Hepatocyte (in vitro differentiated cells): ENCODE data around the gene EXOC4. TPM values are rescaled to one million over a fixed set of nuclear protein-coding genes. Genes with fewer than 3 reads are reported as not detected.

ENCODE experiments used
- DNase-seq: peaks from one replicate; pipeline ENCODE4 v3.0.0-alpha.2; 2016; ENCODE audit warnings: low spot score
- H2AFZ ChIP-seq: fragments of 200-600 bp; sonication (generic); 2 replicates; pipeline ENCODE4 v1.6.0; 2016; ENCODE audit warnings: antibody characterized with exemption, mild to moderate bottlenecking
- H3K27ac ChIP-seq: fragments of 200-600 bp; sonication (generic); 2 replicates; pipeline ENCODE4 v1.5.1; 2016; ENCODE audit warnings: mild to moderate bottlenecking
- H3K27me3 ChIP-seq: fragments of 200-600 bp; sonication (generic); 2 replicates; pipeline ENCODE4 v1.6.1; 2016
- H3K36me3 ChIP-seq: fragments of 200-600 bp; sonication (generic); replicated peaks from 2 replicates; pipeline ENCODE4 v1.5.1; 2016; ENCODE audit warnings: low read depth; ENCODE audit not compliant: insufficient read depth
- H3K4me1 ChIP-seq: fragments of 200-600 bp; sonication (generic); 2 replicates; pipeline ENCODE4 v1.5.1; 2016; ENCODE audit warnings: mild to moderate bottlenecking, moderate library complexity; ENCODE audit not compliant: insufficient read depth
- H3K4me2 ChIP-seq: fragments of 200-600 bp; sonication (generic); 2 replicates; pipeline ENCODE4 v1.6.0; 2016
- H3K4me3 ChIP-seq: fragments of 200-600 bp; sonication (generic); 2 replicates; pipeline ENCODE4 v1.5.1; 2016; ENCODE audit warnings: mild to moderate bottlenecking
- H3K79me2 ChIP-seq: fragments of 200-600 bp; sonication (generic); 2 replicates; pipeline ENCODE4 v1.6.0; 2017; ENCODE audit warnings: mild to moderate bottlenecking
- H3K9me2 ChIP-seq: fragments of 200-600 bp; sonication (generic); replicated peaks from 2 replicates; pipeline ENCODE4 v1.6.0; 2017; ENCODE audit warnings: mild to moderate bottlenecking; ENCODE audit not compliant: insufficient read depth
- H3K9me3 ChIP-seq: fragments of 200-600 bp; sonication (generic); 2 replicates; pipeline ENCODE4 v1.5.1; 2016; ENCODE audit warnings: low read depth, mild to moderate bottlenecking
- H4K20me1 ChIP-seq: fragments of 200-600 bp; sonication (generic); 2 replicates; pipeline ENCODE4 v1.6.0; 2016; ENCODE audit warnings: mild to moderate bottlenecking; ENCODE audit not compliant: insufficient read depth, poor library complexity, severe bottlenecking
- EZH2 ChIP-seq: fragments of 200-600 bp; sonication (generic); IDR thresholded peaks from 2 replicates; pipeline ENCODE4 v1.6.1; 2016; ENCODE audit warnings: antibody characterized with exemption, mild to moderate bottlenecking, borderline replicate concordance
- EZH2phosphoT487 ChIP-seq: fragments of 200-600 bp; sonication (generic); IDR thresholded peaks from one replicate; pipeline ENCODE4 v1.6.1; 2018; ENCODE audit warnings: antibody characterized with exemption, mild to moderate bottlenecking, low read depth, moderate library complexity; ENCODE audit not compliant: unreplicated experiment, severe bottlenecking
- WGBS: methylation state at CpG from one replicate; pipeline ENCODE4 v1.1.6; 2016; ENCODE audit warnings: low lambda C conversion rate; ENCODE audit errors: missing lambda C conversion rate; 5-methylcytosine and 5-hydroxymethylcytosine counted together
- polyA plus RNA-seq: library from polyadenylated mRNA; unstranded; fragments of >200 nt; fragmentation: Nextera tagmentation; extraction: Ambion mirVana; gene quantifications from 2 replicates; pipeline ENCODE4 v1.2.1, GENCODE V29; 2016
- total RNA-seq: library from RNA; depleted of rRNA; stranded (reverse); fragments of >200 nt; gene quantifications from 2 replicates; pipeline ENCODE4 v1.2.3, GENCODE V29; 2014
- TF ChIP-seq, protein P1 (sequence below): fragments of 200-600 bp; sonication (generic); IDR thresholded peaks from 2 replicates; pipeline ENCODE4 v1.5.1; 2016; ENCODE audit warnings: antibody characterized with exemption, mild to moderate bottlenecking; ENCODE audit not compliant: poor library complexity

Gene EXOC4
- total and polyA plus RNA-seq, 2 experiments from 2014 or later, result 34.8 to 56.1 TPM

DNA sequence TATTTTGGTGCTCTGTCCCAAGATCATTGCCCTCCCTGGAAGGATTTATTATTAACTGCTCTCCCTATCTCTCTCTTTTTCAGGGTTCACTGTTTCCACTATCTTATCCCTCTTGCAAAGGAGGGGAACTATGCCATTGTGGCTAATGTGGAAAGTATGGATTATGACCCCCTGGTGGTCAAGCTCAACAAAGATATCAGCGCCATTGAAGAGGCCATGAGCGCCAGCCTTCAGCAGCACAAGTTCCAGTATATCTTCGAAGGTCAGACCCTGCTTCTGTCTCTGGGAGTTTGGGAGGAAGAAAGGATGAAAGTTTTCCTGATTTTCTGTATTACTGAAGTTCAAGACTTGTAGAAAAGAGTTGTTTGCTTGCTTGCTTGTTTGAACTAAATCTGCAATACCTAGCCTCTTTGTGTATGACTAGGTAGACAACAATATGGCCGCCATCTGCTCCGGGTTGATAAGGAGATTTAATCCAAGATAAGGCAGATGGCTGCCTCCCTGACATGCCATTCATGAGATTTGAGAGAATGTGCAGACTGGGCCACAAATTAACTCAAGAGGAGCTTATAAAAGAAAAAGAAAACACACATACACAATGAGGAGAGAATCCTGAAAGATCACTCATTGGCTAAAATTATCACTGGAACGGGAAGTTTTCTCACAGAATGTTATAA, 752.1 kb downstream of the EXOC4 start:
- Histone ChIP-seq H3K36me3 (no peaks in the 10 kb centered on the region), H3K9me3 (no peaks in the 10 kb centered on the region), H4K20me1 (no peaks in the 10 kb centered on the region), H3K4me2 (no peak overlapping the region), H3K9me2 (no peaks in the 10 kb centered on the region), H3K4me3 (no peak overlapping the region), H2AFZ (no peak overlapping the region), H3K27me3 (no peaks in the 10 kb centered on the region), H3K79me2 (no peaks in the 10 kb centered on the region), H3K27ac (no peak overlapping the region), H3K4me1 (no peaks in the 10 kb centered on the region)
- TF ChIP-seq EZH2phosphoT487, result no peak
- TF ChIP-seq, protein P1, sequence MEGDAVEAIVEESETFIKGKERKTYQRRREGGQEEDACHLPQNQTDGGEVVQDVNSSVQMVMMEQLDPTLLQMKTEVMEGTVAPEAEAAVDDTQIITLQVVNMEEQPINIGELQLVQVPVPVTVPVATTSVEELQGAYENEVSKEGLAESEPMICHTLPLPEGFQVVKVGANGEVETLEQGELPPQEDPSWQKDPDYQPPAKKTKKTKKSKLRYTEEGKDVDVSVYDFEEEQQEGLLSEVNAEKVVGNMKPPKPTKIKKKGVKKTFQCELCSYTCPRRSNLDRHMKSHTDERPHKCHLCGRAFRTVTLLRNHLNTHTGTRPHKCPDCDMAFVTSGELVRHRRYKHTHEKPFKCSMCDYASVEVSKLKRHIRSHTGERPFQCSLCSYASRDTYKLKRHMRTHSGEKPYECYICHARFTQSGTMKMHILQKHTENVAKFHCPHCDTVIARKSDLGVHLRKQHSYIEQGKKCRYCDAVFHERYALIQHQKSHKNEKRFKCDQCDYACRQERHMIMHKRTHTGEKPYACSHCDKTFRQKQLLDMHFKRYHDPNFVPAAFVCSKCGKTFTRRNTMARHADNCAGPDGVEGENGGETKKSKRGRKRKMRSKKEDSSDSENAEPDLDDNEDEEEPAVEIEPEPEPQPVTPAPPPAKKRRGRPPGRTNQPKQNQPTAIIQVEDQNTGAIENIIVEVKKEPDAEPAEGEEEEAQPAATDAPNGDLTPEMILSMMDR, result no peak
- no peak for TF ChIP-seq EZH2
- no peak for DNase-seq
- WGBS, result 96% methylated on average over 6 of the region's 6 CpGs

DNA sequence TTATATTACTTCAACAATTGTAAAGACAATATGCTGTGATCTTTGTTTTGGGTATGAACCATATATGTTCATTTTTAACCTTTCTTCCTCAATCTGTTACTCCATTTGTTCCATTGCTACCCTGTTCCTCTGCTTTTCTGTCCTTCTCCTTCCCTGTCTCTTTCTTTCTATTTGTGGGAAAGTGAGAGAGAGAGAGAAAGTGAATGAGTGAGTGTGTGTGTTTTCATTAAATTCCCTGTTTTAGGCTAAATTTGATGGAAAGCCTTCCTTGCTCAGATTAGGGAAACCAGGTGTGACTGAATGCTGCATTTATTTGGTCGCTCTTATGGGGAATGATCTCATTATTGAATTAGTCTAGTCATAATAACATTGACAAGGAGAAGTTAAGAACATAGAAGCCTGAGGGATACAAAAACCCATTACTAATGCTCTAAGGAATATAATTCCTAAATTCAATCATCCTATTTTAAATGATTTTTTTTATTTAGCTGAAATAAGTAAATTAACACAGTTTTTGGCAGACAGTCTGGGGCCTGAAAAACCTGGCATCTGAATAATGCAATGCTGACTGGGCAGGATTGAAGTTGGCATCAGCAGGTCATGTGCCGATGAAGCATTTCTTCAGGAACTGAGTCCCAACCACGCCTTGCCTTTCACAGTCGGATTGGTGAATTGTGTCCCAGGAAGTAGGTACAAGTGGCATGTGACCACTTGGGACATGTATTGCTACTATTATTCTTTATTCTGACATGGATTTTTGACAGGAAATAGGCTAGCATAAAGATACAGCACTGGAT, 756.6 kb downstream of the EXOC4 start:
- Histone ChIP-seq H3K4me1 (no peaks in the 10 kb centered on the region), H3K36me3 (no peaks in the 10 kb centered on the region), H3K4me2 (no peak overlapping the region), H3K9me3 (no peaks in the 10 kb centered on the region), H3K27me3 (no peaks in the 10 kb centered on the region), H3K79me2 (no peaks in the 10 kb centered on the region), H3K4me3 (no peak overlapping the region), H4K20me1 (no peaks in the 10 kb centered on the region), H3K9me2 (no peaks in the 10 kb centered on the region), H2AFZ (no peak overlapping the region), H3K27ac (no peak overlapping the region)
- no peak for DNase-seq
- WGBS, result 97% methylated on average over 4 of the region's 4 CpGs
- no peak for TF ChIP-seq EZH2phosphoT487
- TF ChIP-seq, protein P1, result no peak
- TF ChIP-seq EZH2, result no peak

DNA sequence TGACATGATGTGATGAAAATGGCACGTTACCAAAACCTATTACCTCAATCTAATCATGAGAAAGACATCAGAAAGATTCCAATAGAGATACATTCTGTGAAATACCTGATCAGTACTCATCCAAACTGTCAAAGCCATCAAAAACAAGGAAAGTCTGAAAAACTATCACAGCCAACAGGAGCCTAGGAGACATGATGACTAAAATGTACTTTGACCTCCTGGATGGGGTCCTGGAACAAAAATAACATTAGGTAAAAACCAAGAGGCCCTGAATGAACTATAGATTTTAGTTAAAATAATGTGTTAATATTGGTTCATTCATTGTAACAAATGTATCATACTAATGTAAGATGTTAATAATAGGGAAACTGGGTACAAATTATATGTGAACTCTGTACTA, 760.4 kb downstream of the EXOC4 start:
- no peak overlapping the region for H3K4me2 ChIP-seq
- no peaks in the 10 kb centered on the region for H3K36me3 ChIP-seq
- DNase-seq, result no peak
- H3K9me3 ChIP-seq, result no peaks in the 10 kb centered on the region
- H2AFZ ChIP-seq, result no peak overlapping the region
- TF ChIP-seq EZH2phosphoT487 (no peak), EZH2 (no peak)
- TF ChIP-seq, protein P1, result no peak
- H3K79me2 ChIP-seq, result no peaks in the 10 kb centered on the region
- no peaks in the 10 kb centered on the region for H3K4me1 ChIP-seq
- no peak overlapping the region for H3K27ac ChIP-seq
- WGBS, result 92% methylated on average over 1 of the region's 1 CpG
- no peaks in the 10 kb centered on the region for H4K20me1 ChIP-seq
- no peaks in the 10 kb centered on the region for H3K27me3 ChIP-seq
- no peak overlapping the region for H3K4me3 ChIP-seq
- H3K9me2 ChIP-seq, result no peaks in the 10 kb centered on the region
